CD14-positive monocyte (primary cell): Measurements from ENCODE around the gene COL15A1. TPM values are rescaled to one million over a fixed set of nuclear protein-coding genes. Genes with fewer than 3 reads are reported as not detected.
"Not testable (repeated sequence)": the region's sequence is repeated elsewhere in the genome, so short reads cannot be mapped to it uniquely, and the experiment has no call there.

Source experiments
- DNase-seq, 3 donors: peaks; one replicate each; pipeline ENCODE4 v3.0.0-alpha.2; 2011 to 2022
- H2AFZ ChIP-seq: 2 replicates; pipeline ENCODE4 v1.6.0; 2012; ENCODE audit warnings: mild to moderate bottlenecking, low read depth, low read length, inconsistent platforms; ENCODE audit not compliant: insufficient read depth, poor library complexity, severe bottlenecking
- H3K27ac ChIP-seq, 2 donors: 1 replicate in 1 of 2; 2 replicates in 1 of 2; pipeline ENCODE4 v1.5.1; 2012 to 2013; ENCODE audit warnings: low read length in 2 of 2, control low read depth in 1 of 2, inconsistent platforms in 1 of 2, low read depth in 1 of 2, mild to moderate bottlenecking in 1 of 2
- H3K27me3 ChIP-seq, 2 donors: one replicate each; pipeline versions ENCODE4 v1.6.0 to v1.6.1; 2011 to 2013; ENCODE audit warnings: low read length in 2 of 2; ENCODE audit not compliant: control insufficient read depth in 2 of 2, insufficient read depth in 2 of 2
- H3K36me3 ChIP-seq, 2 donors: replicated peaks in 1 of 2; 1 replicate in 1 of 2; 2 replicates in 1 of 2; pipeline versions ENCODE4 v1.5.1 to v1.6.1; 2012 to 2013; ENCODE audit warnings: low read length in 2 of 2, control low read depth in 1 of 2, inconsistent platforms in 1 of 2, mild to moderate bottlenecking in 1 of 2; ENCODE audit not compliant: insufficient read depth in 2 of 2, control insufficient read depth in 1 of 2
- H3K4me1 ChIP-seq, 2 donors: 1 replicate in 1 of 2; 2 replicates in 1 of 2; pipeline versions ENCODE4 v1.5.1 to v1.6.1; 2012 to 2013; ENCODE audit warnings: low read length in 2 of 2, control low read depth in 1 of 2, inconsistent platforms in 1 of 2, mild to moderate bottlenecking in 1 of 2, moderate library complexity in 1 of 2; ENCODE audit not compliant: insufficient read depth in 2 of 2, control insufficient read depth in 1 of 2
- H3K4me2 ChIP-seq: replicated peaks from 2 replicates; pipeline ENCODE3; 2012; ENCODE audit warnings: low read length, moderate library complexity, mild to moderate bottlenecking; ENCODE audit not compliant: poor library complexity, severe bottlenecking; ENCODE audit errors: extremely low read depth
- H3K4me3 ChIP-seq, 3 experiments: fragments of 200-600 bp in 1 of 3; sonication (generic) in 1 of 3; replicated peaks in 1 of 3; 1 replicate in 2 of 3; 2 replicates in 1 of 3; pipeline ENCODE4 v1.5.1; 2011 to 2013; ENCODE audit warnings: low read length in 3 of 3, mild to moderate bottlenecking in 3 of 3, control low read depth in 2 of 3, low read depth in 2 of 3, inconsistent platforms in 1 of 3, moderate library complexity in 1 of 3
- H3K79me2 ChIP-seq: 2 replicates; pipeline ENCODE4 v1.6.0; 2012; ENCODE audit warnings: mild to moderate bottlenecking, control low read depth, inconsistent platforms, low read length, moderate library complexity; ENCODE audit not compliant: insufficient read depth
- H3K9ac ChIP-seq: 2 replicates; pipeline ENCODE4 v1.6.0; 2017; ENCODE audit warnings: low read length, mild to moderate bottlenecking; ENCODE audit not compliant: insufficient read depth, poor library complexity, severe bottlenecking
- H3K9me3 ChIP-seq, 2 donors: replicated peaks in 1 of 2; 1 replicate in 1 of 2; 2 replicates in 1 of 2; pipeline versions ENCODE4 v1.5.1 to v1.6.1; 2012 to 2013; ENCODE audit warnings: low read length in 2 of 2, control low read depth in 1 of 2; ENCODE audit not compliant: control insufficient read depth in 1 of 2, insufficient read depth in 1 of 2
- H4K20me1 ChIP-seq: 2 replicates; pipeline ENCODE4 v1.6.0; 2012; ENCODE audit warnings: mild to moderate bottlenecking, low read length, control low read depth, moderate library complexity; ENCODE audit not compliant: insufficient read depth
- H3K27ac Mint-ChIP-seq, 7 donors: one replicate each; pipeline ENCODE4 v1.8.0; 2020; ENCODE audit warnings: mild to moderate bottlenecking in 7 of 7, mixed read lengths in 7 of 7, moderate library complexity in 6 of 7, inconsistent platforms in 2 of 7
- H3K27me3 Mint-ChIP-seq, 3 donors: one replicate each; pipeline ENCODE4 v1.8.0; 2021 to 2022; ENCODE audit warnings: low read depth in 3 of 3, mild to moderate bottlenecking in 3 of 3, mixed read lengths in 3 of 3, moderate library complexity in 3 of 3, inconsistent platforms in 1 of 3
- H3K36me3 Mint-ChIP-seq, 2 donors: one replicate each; pipeline ENCODE4 v1.8.0; 2020; ENCODE audit warnings: mixed read lengths in 2 of 2, inconsistent platforms in 1 of 2, mild to moderate bottlenecking in 1 of 2
- H3K4me1 Mint-ChIP-seq: one replicate; pipeline ENCODE4 v1.8.0; 2020; ENCODE audit warnings: mild to moderate bottlenecking, mixed read lengths
- H3K4me3 Mint-ChIP-seq, 2 donors: one replicate each; pipeline ENCODE4 v1.8.0; 2020; ENCODE audit warnings: mild to moderate bottlenecking in 2 of 2, mixed read lengths in 2 of 2, moderate library complexity in 1 of 2
- H3K9me3 Mint-ChIP-seq, 7 donors: one replicate each; pipeline ENCODE4 v1.8.0; 2020 to 2022; ENCODE audit warnings: mixed read lengths in 7 of 7, mild to moderate bottlenecking in 6 of 7, moderate library complexity in 6 of 7, inconsistent platforms in 2 of 7
- WGBS: methylation state at CpG from one replicate; pipeline ENCODE4 v1.1.5; 2013; ENCODE audit warnings: missing lambda C conversion rate; ENCODE audit not compliant: insufficient coverage; 5-methylcytosine and 5-hydroxymethylcytosine counted together
- intact Hi-C, 2 donors: fragments of 100-400 bp; cut with micrococcal nuclease; formaldehyde crosslinking; loops; one replicate each; pipeline versions ENCODE4 v1.15.0 to v1.15.1; 2023
- polyA plus RNA-seq, 3 donors: library from polyadenylated mRNA; depleted of rRNA in 1 of 3; unstranded in 2 of 3; stranded (reverse) in 1 of 3; fragments of 300-500 nt in 2 of 3; fragments of >200 nt in 1 of 3; fragmentation: Illumina TruSeq in 2 of 3; gene quantifications; 1 replicate in 2 of 3; 2 replicates in 1 of 3; pipeline ENCODE4 v1.2.3, GENCODE V29; 2012 to 2021
- TF ChIP-seq, protein P1 (sequence below): fragments of 200-600 bp; IDR thresholded peaks from one replicate; pipeline ENCODE4 v1.8.0; 2022; ENCODE audit warnings: antibody characterized with exemption, mild to moderate bottlenecking

COL15A1 gene
- polyA plus RNA-seq, 3 donors: 0.03 to 0.14 (median 0.11) TPM

DNA sequence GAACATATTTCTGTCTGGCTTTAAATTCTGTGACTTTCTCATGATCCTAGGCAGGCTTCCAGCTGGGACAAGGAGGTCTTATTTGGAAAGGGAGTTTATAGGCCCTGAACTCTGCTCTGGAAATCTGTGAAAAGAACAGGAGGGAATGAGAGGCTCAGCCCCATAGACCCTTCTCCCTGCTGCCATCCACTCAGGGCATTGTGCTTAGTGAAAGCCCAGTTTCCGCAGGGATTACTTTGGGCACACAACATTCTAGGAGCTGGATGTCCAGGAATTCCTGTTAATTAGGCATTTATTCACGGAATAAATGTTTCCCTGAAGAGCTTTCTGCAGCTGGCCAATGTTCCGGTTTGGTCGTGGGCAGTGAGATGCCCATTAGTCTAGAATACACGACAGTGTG lies 32.7 kb upstream of the COL15A1 start:
- peaks cover 0 to 2% of the 10 kb centered on the region in 2 donors for H3K4me1 ChIP-seq
- intact Hi-C loops: no loop called here
- peaks cover 2% of the 10 kb centered on the region for H3K4me1 Mint-ChIP-seq
- H4K20me1 ChIP-seq: no peaks in the 10 kb centered on the region
- no peak overlapping the region for H3K4me3 Mint-ChIP-seq
- WGBS: 97% methylated on average over 5 of the region's 5 CpGs
- no peaks in the 10 kb centered on the region for H3K36me3 Mint-ChIP-seq
- no peaks in the 10 kb centered on the region for H3K79me2 ChIP-seq
- no peak overlapping the region for H3K4me3 ChIP-seq
- no peaks in the 10 kb centered on the region for H3K27me3 ChIP-seq
- no peak overlapping the region for H3K27ac Mint-ChIP-seq
- peaks cover 0 to 3% (median 2%) of the 10 kb centered on the region in 3 donors for H3K27me3 Mint-ChIP-seq
- TF ChIP-seq, protein P1, sequence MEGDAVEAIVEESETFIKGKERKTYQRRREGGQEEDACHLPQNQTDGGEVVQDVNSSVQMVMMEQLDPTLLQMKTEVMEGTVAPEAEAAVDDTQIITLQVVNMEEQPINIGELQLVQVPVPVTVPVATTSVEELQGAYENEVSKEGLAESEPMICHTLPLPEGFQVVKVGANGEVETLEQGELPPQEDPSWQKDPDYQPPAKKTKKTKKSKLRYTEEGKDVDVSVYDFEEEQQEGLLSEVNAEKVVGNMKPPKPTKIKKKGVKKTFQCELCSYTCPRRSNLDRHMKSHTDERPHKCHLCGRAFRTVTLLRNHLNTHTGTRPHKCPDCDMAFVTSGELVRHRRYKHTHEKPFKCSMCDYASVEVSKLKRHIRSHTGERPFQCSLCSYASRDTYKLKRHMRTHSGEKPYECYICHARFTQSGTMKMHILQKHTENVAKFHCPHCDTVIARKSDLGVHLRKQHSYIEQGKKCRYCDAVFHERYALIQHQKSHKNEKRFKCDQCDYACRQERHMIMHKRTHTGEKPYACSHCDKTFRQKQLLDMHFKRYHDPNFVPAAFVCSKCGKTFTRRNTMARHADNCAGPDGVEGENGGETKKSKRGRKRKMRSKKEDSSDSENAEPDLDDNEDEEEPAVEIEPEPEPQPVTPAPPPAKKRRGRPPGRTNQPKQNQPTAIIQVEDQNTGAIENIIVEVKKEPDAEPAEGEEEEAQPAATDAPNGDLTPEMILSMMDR: no peak
- H3K9ac ChIP-seq: no peak overlapping the region
- no peak for DNase-seq
- H3K36me3 ChIP-seq: no peaks in the 10 kb centered on the region
- H3K9me3 Mint-ChIP-seq: no peaks in the 10 kb centered on the region
- H3K27ac ChIP-seq: no peak overlapping the region
- no peak overlapping the region for H3K4me2 ChIP-seq
- H2AFZ ChIP-seq: no peak overlapping the region
- H3K9me3 ChIP-seq: no peaks in the 10 kb centered on the region

DNA sequence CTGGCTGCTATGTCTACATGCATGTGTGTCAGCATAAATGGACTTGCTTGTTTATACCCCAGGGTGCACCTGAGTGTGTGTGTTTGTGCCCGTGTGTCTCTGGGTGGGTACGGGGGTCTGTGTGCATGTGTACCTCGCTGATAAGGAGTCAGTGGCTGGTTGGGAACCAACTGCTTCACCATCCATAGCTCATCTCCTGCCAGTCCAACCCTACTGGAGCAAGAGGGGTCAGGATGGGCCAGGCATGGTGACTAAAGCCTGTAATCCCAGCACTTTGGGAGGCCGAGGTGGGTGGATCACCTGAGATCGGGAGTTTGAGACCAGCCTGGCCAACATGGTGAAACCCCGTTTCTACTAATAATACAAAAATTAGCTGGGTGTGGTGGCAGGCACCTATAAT lies 32.0 kb upstream of the COL15A1 start:
- H3K4me3 Mint-ChIP-seq, intact Hi-C loops, H3K4me1 ChIP-seq, H3K27ac Mint-ChIP-seq, H3K9me3 Mint-ChIP-seq, H3K36me3 Mint-ChIP-seq, H3K27me3 Mint-ChIP-seq, H3K36me3 ChIP-seq, H3K79me2 ChIP-seq, H3K4me1 Mint-ChIP-seq, H3K27ac ChIP-seq, H2AFZ ChIP-seq, H3K27me3 ChIP-seq, H3K4me3 ChIP-seq, H4K20me1 ChIP-seq, H3K9ac ChIP-seq, H3K4me2 ChIP-seq, H3K9me3 ChIP-seq, DNase-seq: not testable (repeated sequence)
- WGBS: 100% methylated on average over 3 of the region's 6 CpGs
